ENCODE measurements around the gene OGA.

The OGA gene

GRCh38 chr10:101752241-101752640 lies 66.0 kb downstream of the OGA start:
- DNase-seq = no peak

GRCh38 chr10:101749047-101750016 lies 68.9 kb downstream of the OGA start:
- DNase-seq = no peak

GRCh38 chr10:101748496-101748895 lies 69.7 kb downstream of the OGA start:
- no peak for DNase-seq

- DNase-seq = no peak
Observed at GRCh38 chr10:101745074-101745696, 73.1 kb downstream of the OGA start.

GRCh38 chr10:101744267-101744666 lies 74.0 kb downstream of the OGA start:
- no peak for DNase-seq

- DNase-seq = no peak
Observed at GRCh38 chr10:101741938-101742337, 76.3 kb downstream of the OGA start.

- no peak for DNase-seq
Observed at GRCh38 chr10:101736666-101737065, 81.6 kb downstream of the OGA start.
